Fibroblast of skin of left quadriceps (primary cell): ENCODE measurements around the gene ASCC1.
"Not testable (repeated sequence)": the region's sequence is repeated elsewhere in the genome, so short reads cannot be mapped to it uniquely, and the experiment has no call there.

Experiments used
- DNase-seq, 2 experiments: peaks; one replicate each; pipeline ENCODE4 v3.0.0-alpha.2; 2013; ENCODE audit warnings: low read depth in 2 of 2

Gene ASCC1

GRCh38 chr10:72215611-72216549, at the start of gene ASCC1, which contains the start of gene ANAPC16:
ASCC1 (minus strand) TSS chr10:72216276; CDS start chr10:72213298, 2,978 bp downstream.
ANAPC16 (plus strand) TSS chr10:72216012; CDS start chr10:72223915, 7,903 bp downstream.
- peak; percentile 82 to 83 for DNase-seq

GRCh38 chr10:72265508-72265907, 49.4 kb upstream of the ASCC1 start:
- no peak for DNase-seq

- no peak for DNase-seq
These were observed 48.5 kb upstream of the ASCC1 start for GRCh38 chr10:72264536-72264935.

- no peak for DNase-seq
These were observed 47.7 kb upstream of the ASCC1 start for GRCh38 chr10:72263613-72264241.

- DNase-seq = no peak
These were observed 45.8 kb upstream of the ASCC1 start for GRCh38 chr10:72261784-72262404.

GRCh38 chr10:72260976-72261783, 45.1 kb upstream of the ASCC1 start:
- DNase-seq = no peak

- peak; percentile 86 to 87 for DNase-seq
These were observed 44.3 kb upstream of the ASCC1 start for GRCh38 chr10:72260239-72260975.

- peak; percentile 89 for DNase-seq
These were observed 43.6 kb upstream of the ASCC1 start for GRCh38 chr10:72259491-72260238.

- no peak for DNase-seq
These were observed 42.5 kb upstream of the ASCC1 start for GRCh38 chr10:72258617-72259016.

- no peak for DNase-seq
These were observed 41.2 kb upstream of the ASCC1 start for GRCh38 chr10:72257051-72257892.

- DNase-seq = no peak
These were observed 40.1 kb upstream of the ASCC1 start for GRCh38 chr10:72255977-72256729.

GRCh38 chr10:72254813-72255568, 38.9 kb upstream of the ASCC1 start:
- DNase-seq = no peak

- DNase-seq = no peak
These were observed 37.5 kb upstream of the ASCC1 start for GRCh38 chr10:72253578-72253977.

GRCh38 chr10:72252972-72253371, 36.9 kb upstream of the ASCC1 start:
- no peak for DNase-seq

- DNase-seq = no peak
These were observed 35.6 kb upstream of the ASCC1 start for GRCh38 chr10:72251635-72252034.

GRCh38 chr10:72250666-72251065, 34.6 kb upstream of the ASCC1 start:
- no peak for DNase-seq

- DNase-seq = not testable (repeated sequence)
These were observed 33.2 kb upstream of the ASCC1 start for GRCh38 chr10:72249176-72249862.
